Measurements from ENCODE around the gene BICD1.

The BICD1 gene

DNA sequence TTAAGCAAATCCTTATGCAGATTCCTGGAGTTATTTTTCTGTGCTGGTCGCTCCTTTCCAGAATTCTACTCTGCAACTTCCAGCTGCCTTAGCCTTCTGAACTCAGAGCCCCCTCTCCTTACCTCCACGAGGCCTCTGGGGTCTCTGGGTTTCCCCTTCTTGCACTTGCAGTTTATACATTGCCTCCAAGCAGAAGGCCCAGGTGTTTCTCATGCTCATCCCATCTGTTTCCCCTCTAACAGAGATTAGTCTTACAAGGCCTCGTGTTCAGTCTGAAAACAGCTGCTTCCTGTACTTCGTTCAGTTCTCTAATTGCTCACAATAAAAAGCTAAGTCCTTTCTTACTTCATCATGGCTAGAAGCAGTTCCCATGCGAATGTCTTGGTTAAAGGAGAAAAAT lies 158.3 kb downstream of the BICD1 start:
- Histone ChIP-seq H3K9me3 (no peaks in the 10 kb centered on the region), H3K4me1 (no peaks in the 10 kb centered on the region), H3K27ac (no peak overlapping the region), H3K27me3 (no peaks in the 10 kb centered on the region), H3K36me3 (no peaks in the 10 kb centered on the region), H3K4me3 (no peak overlapping the region)
- no peak for DNase-seq
- TF ChIP-seq, protein P1, sequence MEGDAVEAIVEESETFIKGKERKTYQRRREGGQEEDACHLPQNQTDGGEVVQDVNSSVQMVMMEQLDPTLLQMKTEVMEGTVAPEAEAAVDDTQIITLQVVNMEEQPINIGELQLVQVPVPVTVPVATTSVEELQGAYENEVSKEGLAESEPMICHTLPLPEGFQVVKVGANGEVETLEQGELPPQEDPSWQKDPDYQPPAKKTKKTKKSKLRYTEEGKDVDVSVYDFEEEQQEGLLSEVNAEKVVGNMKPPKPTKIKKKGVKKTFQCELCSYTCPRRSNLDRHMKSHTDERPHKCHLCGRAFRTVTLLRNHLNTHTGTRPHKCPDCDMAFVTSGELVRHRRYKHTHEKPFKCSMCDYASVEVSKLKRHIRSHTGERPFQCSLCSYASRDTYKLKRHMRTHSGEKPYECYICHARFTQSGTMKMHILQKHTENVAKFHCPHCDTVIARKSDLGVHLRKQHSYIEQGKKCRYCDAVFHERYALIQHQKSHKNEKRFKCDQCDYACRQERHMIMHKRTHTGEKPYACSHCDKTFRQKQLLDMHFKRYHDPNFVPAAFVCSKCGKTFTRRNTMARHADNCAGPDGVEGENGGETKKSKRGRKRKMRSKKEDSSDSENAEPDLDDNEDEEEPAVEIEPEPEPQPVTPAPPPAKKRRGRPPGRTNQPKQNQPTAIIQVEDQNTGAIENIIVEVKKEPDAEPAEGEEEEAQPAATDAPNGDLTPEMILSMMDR (IDR thresholded peaks at IDR 0.05) = no peak
- intact Hi-C loops (cut with DNase I; ENCODE audit: low total_unique reads) = no loop called here

DNA sequence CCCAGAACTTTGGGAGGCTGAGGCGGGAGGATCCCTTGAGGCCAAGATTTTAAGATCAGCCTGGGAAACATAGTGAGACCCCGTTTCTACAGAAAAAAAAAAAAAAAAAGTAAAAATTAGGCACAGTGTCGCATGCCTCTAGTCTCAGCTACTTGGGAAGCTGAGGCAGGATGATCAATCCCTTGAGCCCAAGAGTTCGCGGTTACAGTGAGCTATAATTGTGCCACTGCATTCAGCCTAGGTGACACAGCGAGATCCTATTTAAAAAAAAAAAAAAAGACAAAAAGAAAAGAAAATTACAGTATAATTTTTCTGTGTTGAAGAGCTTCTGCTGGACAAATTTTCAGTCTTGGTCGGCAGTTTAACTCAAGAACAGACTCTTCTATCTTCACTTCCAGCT lies 158.8 kb downstream of the BICD1 start:
- no peak overlapping the region for H3K4me3 ChIP-seq
- intact Hi-C loops (cut with DNase I; ENCODE audit: low total_unique reads) = no loop called here
- H3K27ac ChIP-seq = no peak overlapping the region
- DNase-seq = no peak
- H3K4me1 ChIP-seq = no peaks in the 10 kb centered on the region
- no peaks in the 10 kb centered on the region for H3K9me3 ChIP-seq
- no peaks in the 10 kb centered on the region for H3K27me3 ChIP-seq
- no peaks in the 10 kb centered on the region for H3K36me3 ChIP-seq
- TF ChIP-seq, protein P1 (IDR thresholded peaks at IDR 0.05) = no peak

DNA sequence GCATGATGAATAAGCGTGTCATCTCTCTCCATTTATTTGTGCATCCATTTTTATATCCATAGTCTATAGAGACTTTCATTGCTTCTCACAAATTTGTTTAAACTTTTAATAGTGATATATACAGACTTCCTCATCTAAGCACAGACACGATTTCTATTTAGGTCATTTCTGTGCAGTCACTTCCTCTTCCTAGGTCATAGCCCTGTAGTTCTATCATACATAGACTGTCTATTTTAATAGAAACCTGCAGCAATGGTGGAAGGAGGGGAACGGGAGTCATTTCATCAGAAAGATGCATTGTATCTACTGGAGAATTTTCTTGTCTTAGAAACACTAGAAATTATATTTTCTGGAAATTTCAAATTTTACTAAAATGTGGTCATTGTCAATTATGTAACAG lies 159.3 kb downstream of the BICD1 start:
- H3K4me3 ChIP-seq = no peak overlapping the region
- intact Hi-C loops (cut with DNase I; ENCODE audit: low total_unique reads) = no loop called here
- no peaks in the 10 kb centered on the region for H3K9me3 ChIP-seq
- H3K27me3 ChIP-seq = no peaks in the 10 kb centered on the region
- H3K4me1 ChIP-seq = no peaks in the 10 kb centered on the region
- no peaks in the 10 kb centered on the region for H3K36me3 ChIP-seq
- no peak for DNase-seq
- TF ChIP-seq, protein P1 (IDR thresholded peaks at IDR 0.05) = no peak
- no peak overlapping the region for H3K27ac ChIP-seq

DNA sequence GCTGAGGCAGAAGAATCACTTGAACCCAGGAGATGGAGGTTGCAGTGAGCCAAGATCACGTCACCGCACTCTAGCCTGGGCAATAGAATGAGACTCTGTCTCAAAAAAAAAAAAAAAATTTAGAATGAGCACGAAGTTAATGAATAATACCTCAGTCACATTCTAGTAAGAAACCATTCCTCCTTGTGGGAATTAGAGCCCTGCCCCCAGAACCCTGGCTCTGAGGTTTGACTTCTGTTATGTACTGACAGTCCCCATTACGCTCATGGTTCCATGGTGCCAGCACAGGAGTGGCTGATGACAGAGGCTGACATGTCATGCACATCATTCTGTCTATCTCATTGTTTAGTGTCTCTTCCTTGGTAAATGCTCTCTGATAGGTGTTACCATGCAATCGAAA lies 160.1 kb downstream of the BICD1 start:
- H3K9me3 ChIP-seq = no peaks in the 10 kb centered on the region
- H3K4me3 ChIP-seq = no peak overlapping the region
- H3K4me1 ChIP-seq = no peaks in the 10 kb centered on the region
- TF ChIP-seq, protein P1 (IDR thresholded peaks at IDR 0.05) = no peak
- DNase-seq = no peak
- no peak overlapping the region for H3K27ac ChIP-seq
- intact Hi-C loops (cut with DNase I; ENCODE audit: low total_unique reads) = no loop called here
- H3K27me3 ChIP-seq = no peaks in the 10 kb centered on the region
- H3K36me3 ChIP-seq = no peaks in the 10 kb centered on the region

- no peak overlapping the region for H3K4me3 ChIP-seq
- no peak for DNase-seq
- H3K4me1 ChIP-seq = no peaks in the 10 kb centered on the region
- no peaks in the 10 kb centered on the region for H3K27me3 ChIP-seq
- no peaks in the 10 kb centered on the region for H3K9me3 ChIP-seq
- TF ChIP-seq, protein P1 (IDR thresholded peaks at IDR 0.05) = no peak
- H3K27ac ChIP-seq = no peak overlapping the region
- intact Hi-C loops (cut with DNase I; ENCODE audit: low total_unique reads) = no loop called here
- H3K36me3 ChIP-seq = no peaks in the 10 kb centered on the region
Measured at GRCh38 chr12:32270818-32271710, 164.4 kb downstream of the BICD1 start.

All from tibial artery (tissue), 4 donors.